Adrenal gland (tissue), 12 donors: ENCODE data around the gene RPRML. TPM values are rescaled to one million over a fixed set of nuclear protein-coding genes. Genes with fewer than 3 reads are reported as not detected.
"Not testable (repeated sequence)": the region's sequence is repeated elsewhere in the genome, so short reads cannot be mapped to it uniquely, and the experiment has no call there.

Experiments
- DNase-seq, 7 donors: peaks; one replicate each; pipeline ENCODE4 v3.0.0-alpha.2; 2019 to 2020
- H3K27ac ChIP-seq, 5 donors: fragments of 200-600 bp; sonication (generic) in 4 of 5; 1 replicate in 3 of 5; 2 replicates in 2 of 5; pipeline versions ENCODE4 v1.5.1 to v1.8.0; 2016 to 2020; ENCODE audit warnings: mild to moderate bottlenecking in 1 of 5
- H3K27me3 ChIP-seq: fragments of 200-600 bp; 2 replicates; pipeline ENCODE4 v1.8.0; 2021
- H3K36me3 ChIP-seq, 2 donors: fragments of 200-600 bp; replicated peaks in 1 of 2; 1 replicate in 1 of 2; 2 replicates in 1 of 2; pipeline versions ENCODE4 v1.5.1 to v1.8.0; 2018 to 2022
- H3K4me1 ChIP-seq, 2 donors: fragments of 200-600 bp; replicated peaks in 1 of 2; 1 replicate in 1 of 2; 2 replicates in 1 of 2; pipeline versions ENCODE4 v1.5.1 to v1.8.0; 2018 to 2021
- H3K4me3 ChIP-seq, 4 donors: fragments of 200-600 bp; sonication (generic) in 3 of 4; one replicate each; pipeline ENCODE4 v1.5.1; 2016 to 2018
- H3K9me3 ChIP-seq, 3 donors: fragments of 200-600 bp; sonication (generic) in 1 of 3; replicated peaks in 1 of 3; 1 replicate in 2 of 3; 2 replicates in 1 of 3; pipeline versions ENCODE4 v1.5.1 to v1.8.0; 2016 to 2021
- POLR2A ChIP-seq, 2 donors: fragments of 450-650 bp; IDR thresholded peaks; one replicate each; pipeline ENCODE4 v1.6.1; 2017; ENCODE audit warnings: antibody characterized with exemption in 2 of 2, mild to moderate bottlenecking in 2 of 2, moderate library complexity in 1 of 2
- WGBS, 4 donors: extraction: QIAGEN DNeasy Blood & Tissue Kit in 2 of 4; methylation state at CpG; one replicate each; pipeline versions ENCODE4 v1.1.5 to v1.1.7; 2013 to 2017; 5-methylcytosine and 5-hydroxymethylcytosine counted together
- intact Hi-C, 2 donors: fragments of 100-400 bp; cut with DNase I; formaldehyde crosslinking; loops; one replicate each; pipeline versions ENCODE4 v1.14.1 to v1.15.0; 2022 to 2023
- polyA plus RNA-seq, 3 donors: library from polyadenylated mRNA; stranded (reverse); fragments of 200-250 nt in 2 of 3; fragments of 350-450 nt in 1 of 3; fragmentation: Illumina TruSeq in 1 of 3; extraction: RNeasy Lipid Tissue Mini Kit (QIAGEN cat#74804) in 1 of 3; gene quantifications; one replicate each; pipeline ENCODE4 v1.2.3, GENCODE V29; 2013 to 2014
- total RNA-seq, 9 donors: library from RNA; depleted of rRNA in 4 of 9; stranded (reverse); fragments of >200 nt in 4 of 9; fragments of 120-200 nt in 1 of 9; fragmentation: NEBNext Ultra II Directional in 1 of 9; extraction: Animal tissue kit (Norgen Biotek cat#: 25700) in 1 of 9; gene quantifications; one replicate each; pipeline versions ENCODE4 v1.1.0 to v1.2.4, GENCODE V29; 2013 to 2023
- TF ChIP-seq, protein P1 (sequence below), 6 experiments: fragments of 450-650 bp in 4 of 6; fragments of 200-600 bp in 2 of 6; sonication (generic) in 1 of 6; IDR thresholded peaks; 1 replicate in 5 of 6; 2 replicates in 1 of 6; pipeline versions ENCODE4 v1.5.1 to v1.8.0; 2016 to 2021; ENCODE audit warnings: antibody characterized with exemption in 6 of 6, mild to moderate bottlenecking in 2 of 6, moderate library complexity in 1 of 6
- donor health status: healthy with polysubstance abuse.
- donor health status: Bipolar disorder and iron deficiency.
- donor health status: DM: yes; HTN: yes; CAD: no.
- donor health status: DM: no; HTN: no; CAD: no.
- donor health status: DM: no; HTN: no; CAD: no.
- donor health status: DM: yes; HTN: yes; CAD: no.

The RPRML gene
- total and polyA plus RNA-seq, 12 donors = 0.07 TPM; not detected in 11

- Histone ChIP-seq H3K4me1 (no peaks in the 10 kb centered on the region), H3K9me3 (no peaks in the 10 kb centered on the region), H3K27ac (no peak overlapping the region), H3K27me3 (no peaks in the 10 kb centered on the region), H3K4me3 (no peak overlapping the region), H3K36me3 (no peaks in the 10 kb centered on the region)
- TF ChIP-seq, protein P1, sequence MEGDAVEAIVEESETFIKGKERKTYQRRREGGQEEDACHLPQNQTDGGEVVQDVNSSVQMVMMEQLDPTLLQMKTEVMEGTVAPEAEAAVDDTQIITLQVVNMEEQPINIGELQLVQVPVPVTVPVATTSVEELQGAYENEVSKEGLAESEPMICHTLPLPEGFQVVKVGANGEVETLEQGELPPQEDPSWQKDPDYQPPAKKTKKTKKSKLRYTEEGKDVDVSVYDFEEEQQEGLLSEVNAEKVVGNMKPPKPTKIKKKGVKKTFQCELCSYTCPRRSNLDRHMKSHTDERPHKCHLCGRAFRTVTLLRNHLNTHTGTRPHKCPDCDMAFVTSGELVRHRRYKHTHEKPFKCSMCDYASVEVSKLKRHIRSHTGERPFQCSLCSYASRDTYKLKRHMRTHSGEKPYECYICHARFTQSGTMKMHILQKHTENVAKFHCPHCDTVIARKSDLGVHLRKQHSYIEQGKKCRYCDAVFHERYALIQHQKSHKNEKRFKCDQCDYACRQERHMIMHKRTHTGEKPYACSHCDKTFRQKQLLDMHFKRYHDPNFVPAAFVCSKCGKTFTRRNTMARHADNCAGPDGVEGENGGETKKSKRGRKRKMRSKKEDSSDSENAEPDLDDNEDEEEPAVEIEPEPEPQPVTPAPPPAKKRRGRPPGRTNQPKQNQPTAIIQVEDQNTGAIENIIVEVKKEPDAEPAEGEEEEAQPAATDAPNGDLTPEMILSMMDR (IDR thresholded peaks at IDR 0.05) = no peak
- no peak for TF ChIP-seq POLR2A (IDR thresholded peaks at IDR 0.05)
- 79 to 100% (median 86%) methylated on average over 2 of the region's 2 CpGs; no CpG with 5 or more reads in 1 of the 4 donors for WGBS, 4 donors
- intact Hi-C loops = loop anchor here (10.0 kb wide), 2 partner anchors 130 to 150 kb away; no protein-coding TSS in a partner anchor
- no peak for DNase-seq
Observed at GRCh38 chr17:46994993-46995392, 15.9 kb upstream of the RPRML start.

GRCh38 chr17:46991617-46992016 lies 12.6 kb upstream of the RPRML start:
- H3K9me3 ChIP-seq = no peaks in the 10 kb centered on the region
- H3K27ac ChIP-seq = no peak overlapping the region
- H3K4me1 ChIP-seq = no peaks in the 10 kb centered on the region
- 67 to 91% (median 78%) methylated on average over 1 of the region's 1 CpG for WGBS, 4 donors
- no peaks in the 10 kb centered on the region for H3K27me3 ChIP-seq
- H3K4me3 ChIP-seq = no peak overlapping the region
- TF ChIP-seq, protein P1 (IDR thresholded peaks at IDR 0.05) = no peak
- no peak for TF ChIP-seq POLR2A (IDR thresholded peaks at IDR 0.05)
- no peak for DNase-seq
- intact Hi-C loops = loop anchor here (10.0 kb wide), 2 partner anchors 127 to 147 kb away; no protein-coding TSS in a partner anchor
- H3K36me3 ChIP-seq = no peaks in the 10 kb centered on the region

DNA sequence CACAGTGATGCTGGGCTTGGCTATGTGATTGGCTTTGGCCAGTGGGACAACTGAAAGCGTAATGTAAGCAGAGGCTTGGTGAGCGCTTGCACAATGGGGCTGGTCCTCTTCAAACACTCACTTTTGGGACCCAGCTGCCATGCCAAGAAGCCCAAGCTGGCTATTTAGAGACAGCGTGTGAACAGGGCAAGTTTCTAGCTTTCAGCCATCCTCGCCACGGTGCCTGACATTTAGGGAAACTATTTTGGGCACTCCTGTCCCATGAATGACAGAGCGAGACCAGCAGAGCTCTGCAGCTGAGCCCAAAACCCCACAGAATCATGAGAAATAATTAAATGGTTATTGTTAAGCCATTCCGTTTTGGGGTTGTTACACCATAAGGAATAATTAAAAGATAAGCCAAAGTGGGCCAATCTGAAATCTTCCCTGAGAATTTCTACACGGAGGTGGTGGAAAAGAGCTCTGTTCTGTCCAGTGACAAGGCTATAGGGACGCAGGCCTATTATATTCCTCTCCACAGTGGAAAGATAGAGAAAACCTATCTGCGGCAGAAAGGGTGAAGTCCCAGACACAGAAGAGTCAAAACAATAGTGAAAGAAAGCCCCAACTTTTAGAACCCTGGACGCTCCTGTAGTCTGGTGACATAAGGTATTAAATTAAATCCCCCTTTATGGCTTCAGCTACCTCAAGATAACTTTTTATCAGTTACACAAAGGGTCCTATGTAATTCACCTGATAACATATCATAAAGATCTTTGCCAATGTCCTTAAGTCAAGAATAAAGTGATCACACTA lies 10.8 kb upstream of the RPRML start:
- no peaks in the 10 kb centered on the region for H3K36me3 ChIP-seq
- H3K27me3 ChIP-seq = no peaks in the 10 kb centered on the region
- no peak for DNase-seq
- intact Hi-C loops = loop anchor here (10.0 kb wide), 2 partner anchors 125 to 145 kb away; no protein-coding TSS in a partner anchor
- no peak overlapping the region for H3K27ac ChIP-seq
- no peak overlapping the region for H3K4me3 ChIP-seq
- WGBS, 4 donors = 63 to 80% (median 68%) methylated on average over 10 to 11 of the region's 11 CpGs
- H3K9me3 ChIP-seq = no peaks in the 10 kb centered on the region
- H3K4me1 ChIP-seq = no peaks in the 10 kb centered on the region
- TF ChIP-seq, protein P1 (IDR thresholded peaks at IDR 0.05) = no peak
- no peak for TF ChIP-seq POLR2A (IDR thresholded peaks at IDR 0.05)

- WGBS, 4 donors = 82 to 86% (median 84%) methylated on average over 5 of the region's 5 CpGs
- H3K36me3 ChIP-seq, H3K27me3 ChIP-seq, H3K9me3 ChIP-seq, H3K4me3 ChIP-seq, H3K4me1 ChIP-seq, H3K27ac ChIP-seq, intact Hi-C loops, DNase-seq: not testable (repeated sequence)
Observed at GRCh38 chr17:46987927-46988326, 8.9 kb upstream of the RPRML start.

DNA sequence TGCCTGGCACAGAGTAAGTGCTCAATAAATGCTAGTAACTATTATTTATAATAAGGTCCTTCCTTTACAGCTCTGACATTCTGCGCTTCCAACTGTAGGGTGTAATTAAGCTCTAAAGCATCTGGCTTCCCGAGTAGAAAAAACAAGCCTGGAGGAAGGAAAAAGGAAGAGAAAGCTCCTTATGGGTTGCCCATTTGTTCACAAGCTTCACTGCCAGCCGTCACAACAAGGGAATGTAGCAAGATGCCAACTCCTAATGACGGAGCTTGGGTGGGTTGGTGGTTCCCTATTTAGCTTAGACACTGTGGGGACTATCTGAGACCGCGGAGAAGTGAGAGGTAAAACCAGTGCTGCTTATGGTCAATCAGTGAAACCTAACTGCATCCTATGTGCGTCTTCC lies 7.3 kb upstream of the RPRML start:
- no peak overlapping the region for H3K4me3 ChIP-seq
- no peak for DNase-seq
- H3K27me3 ChIP-seq = no peaks in the 10 kb centered on the region
- H3K36me3 ChIP-seq = no peaks in the 10 kb centered on the region
- H3K9me3 ChIP-seq = no peaks in the 10 kb centered on the region
- no peaks in the 10 kb centered on the region for H3K4me1 ChIP-seq
- TF ChIP-seq POLR2A (IDR thresholded peaks at IDR 0.05) = no peak
- TF ChIP-seq, protein P1 (IDR thresholded peaks at IDR 0.05) = no peak
- H3K27ac ChIP-seq = no peak overlapping the region
- WGBS, 4 donors = 83 to 88% (median 87%) methylated on average over 7 of the region's 7 CpGs
- intact Hi-C loops = no loop called here
